Colonic mucosa (tissue), 4 donors: ENCODE measurements around the gene PPP2R3C. TPM values are rescaled to one million over a fixed set of nuclear protein-coding genes. Genes with fewer than 3 reads are reported as not detected.

Experiments
- DNase-seq: peaks from one replicate; pipeline ENCODE4 v3.0.0-alpha.2; 2020
- H3K27ac ChIP-seq: fragments of 200-600 bp; one replicate; pipeline ENCODE4 v1.8.0; 2021
- H3K27me3 ChIP-seq: fragments of 200-600 bp; one replicate; pipeline ENCODE4 v1.8.0; 2021
- H3K36me3 ChIP-seq: fragments of 200-600 bp; one replicate; pipeline ENCODE4 v1.8.0; 2021
- H3K4me1 ChIP-seq: fragments of 200-600 bp; one replicate; pipeline ENCODE4 v1.8.0; 2021; ENCODE audit warnings: mild to moderate bottlenecking
- H3K4me3 ChIP-seq: fragments of 200-600 bp; one replicate; pipeline ENCODE4 v1.8.0; 2021
- H3K9ac ChIP-seq, 2 donors: one replicate each; pipeline ENCODE4 v1.7.0; 2013; ENCODE audit warnings: control low read depth in 2 of 2, low read depth in 2 of 2, low read length in 2 of 2
- H3K9me3 ChIP-seq: fragments of 200-600 bp; one replicate; pipeline ENCODE4 v1.8.0; 2021
- CTCF ChIP-seq: fragments of 200-600 bp; IDR thresholded peaks from one replicate; pipeline ENCODE4 v1.8.0; 2022; ENCODE audit warnings: antibody characterized with exemption, mild to moderate bottlenecking
- intact Hi-C: fragments of 100-400 bp; cut with DNase I; formaldehyde crosslinking; loops from one replicate; pipeline ENCODE4 v1.14.1; 2022
- total RNA-seq, 2 donors: library from RNA; stranded (reverse); fragmentation: NEBNext Ultra II Directional in 1 of 2; extraction: Animal tissue kit (Norgen Biotek cat#: 25700) in 1 of 2; gene quantifications; one replicate each; pipeline ENCODE4 v1.2.1, GENCODE V29; 2021
- donor health status: healthy.
- donor health status: DM: no; HTN: no; CAD: no.
- donor health status: DM: no; HTN: no; CAD: no.

PPP2R3C gene
- total RNA-seq, 2 donors from 2014 or later = 17.7 to 26.3 TPM

- no peak overlapping the region for H3K4me3 ChIP-seq
- no peaks in the 10 kb centered on the region for H3K4me1 ChIP-seq
- H3K36me3 ChIP-seq = no peaks in the 10 kb centered on the region
- no peak for DNase-seq
- H3K9me3 ChIP-seq = no peaks in the 10 kb centered on the region
- intact Hi-C loops = loop anchor here (5.0 kb wide), 1 partner anchor 76 kb away; no protein-coding TSS in a partner anchor
- H3K9ac ChIP-seq = no peak overlapping the region
- TF ChIP-seq CTCF = peak; percentile 43
- no peak overlapping the region for H3K27ac ChIP-seq
- H3K27me3 ChIP-seq = no peaks in the 10 kb centered on the region
These were observed 19.2 kb upstream of the PPP2R3C start for GRCh38 chr14:35140718-35141581.

GRCh38 chr14:35138585-35138984, 16.8 kb upstream of the PPP2R3C start:
- no peaks in the 10 kb centered on the region for H3K27me3 ChIP-seq
- H3K27ac ChIP-seq = no peak overlapping the region
- no peaks in the 10 kb centered on the region for H3K36me3 ChIP-seq
- H3K4me1 ChIP-seq = no peaks in the 10 kb centered on the region
- TF ChIP-seq CTCF = no peak
- no peak for DNase-seq
- H3K9me3 ChIP-seq = no peaks in the 10 kb centered on the region
- H3K9ac ChIP-seq = no peak overlapping the region
- intact Hi-C loops = no loop called here
- H3K4me3 ChIP-seq = no peak overlapping the region

GRCh38 chr14:35134329-35135123, 12.7 kb upstream of the PPP2R3C start:
- Histone ChIP-seq H3K4me1 (no peaks in the 10 kb centered on the region), H3K4me3 (no peak overlapping the region), H3K27me3 (no peaks in the 10 kb centered on the region), H3K9ac (no peak overlapping the region), H3K36me3 (no peaks in the 10 kb centered on the region), H3K9me3 (no peaks in the 10 kb centered on the region), H3K27ac (no peak overlapping the region)
- DNase-seq = no peak
- intact Hi-C loops = no loop called here
- no peak for TF ChIP-seq CTCF

- Histone ChIP-seq H3K4me3 (no peak overlapping the region), H3K27ac (no peak overlapping the region), H3K4me1 (no peaks in the 10 kb centered on the region), H3K9ac (no peak overlapping the region), H3K9me3 (no peaks in the 10 kb centered on the region), H3K27me3 (no peaks in the 10 kb centered on the region), H3K36me3 (no peaks in the 10 kb centered on the region)
- DNase-seq = no peak
- intact Hi-C loops = no loop called here
- no peak for TF ChIP-seq CTCF
These were observed 11.9 kb upstream of the PPP2R3C start for GRCh38 chr14:35133542-35134328.

- Histone ChIP-seq H3K27ac (no peak overlapping the region), H3K27me3 (no peaks in the 10 kb centered on the region), H3K9me3 (no peaks in the 10 kb centered on the region), H3K4me1 (peaks cover 9% of the 10 kb centered on the region), H3K9ac (no peak overlapping the region), H3K4me3 (no peak overlapping the region), H3K36me3 (no peaks in the 10 kb centered on the region)
- no peak for DNase-seq
- TF ChIP-seq CTCF = no peak
- intact Hi-C loops = loop anchor here (5.0 kb wide), 1 partner anchor 72 kb away; no protein-coding TSS in a partner anchor
These were observed 2.3 kb upstream of the PPP2R3C start for GRCh38 chr14:35124127-35124526.
